Keratinocyte (primary cell): Measurements from ENCODE around the gene CUBN.

Experiments used
- CTCF ChIP-seq, 3 experiments: IDR thresholded peaks in 1 of 3; conservative IDR thresholded peaks in 1 of 3; optimal IDR thresholded peaks in 1 of 3; 2 replicates in 2 of 3; 3 replicates in 1 of 3; pipeline versions ENCODE3 to v1.5.1; 2011; ENCODE audit warnings: low read length in 3 of 3, mild to moderate bottlenecking in 3 of 3, moderate library complexity in 2 of 3, control low read depth in 1 of 3, inconsistent platforms in 1 of 3; ENCODE audit not compliant: insufficient read depth in 2 of 3; ENCODE audit errors: extremely low read depth in 1 of 3
- EZH2 ChIP-seq: IDR thresholded peaks from one replicate; pipeline ENCODE4 v1.6.1; 2012; ENCODE audit warnings: inconsistent platforms, mild to moderate bottlenecking, low read length, moderate library complexity

DNA sequence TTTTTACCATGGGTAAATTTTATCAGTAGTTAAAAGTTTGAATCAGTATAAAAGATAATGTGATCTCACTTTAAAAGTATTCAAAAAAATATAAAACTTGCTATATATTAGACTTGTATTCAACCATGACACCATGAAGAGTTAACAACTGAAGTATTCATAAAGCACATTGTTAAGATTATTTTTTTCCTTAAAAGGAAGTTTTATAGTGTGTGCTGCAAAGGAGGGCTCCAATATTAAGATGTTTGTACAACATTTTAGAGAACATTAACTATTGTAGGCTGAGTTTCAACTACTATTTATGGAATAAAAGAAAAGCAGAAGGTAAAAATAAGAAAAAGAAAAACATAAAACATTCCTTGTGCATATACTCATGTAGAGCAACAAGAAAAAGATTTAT, 24.5 kb upstream of the CUBN start:
- TF ChIP-seq CTCF (optimal IDR thresholded peaks at IDR 0.05 in 1 of 3, IDR thresholded peaks at IDR 0.05 in 1 of 3, conservative IDR thresholded peaks at IDR 0.05 in 1 of 3; ENCODE audit: extremely low read depth in 1 of 3, insufficient read depth in 2 of 3, low read length in 3 of 3): no peak
- no peak for TF ChIP-seq EZH2
